ENCODE measurements around the gene RNF151. TPM values are rescaled to one million over a fixed set of nuclear protein-coding genes. Genes with fewer than 3 reads are reported as not detected.

The RNF151 gene
- total RNA-seq, 1 donor from 2014 or later = not detected

DNA sequence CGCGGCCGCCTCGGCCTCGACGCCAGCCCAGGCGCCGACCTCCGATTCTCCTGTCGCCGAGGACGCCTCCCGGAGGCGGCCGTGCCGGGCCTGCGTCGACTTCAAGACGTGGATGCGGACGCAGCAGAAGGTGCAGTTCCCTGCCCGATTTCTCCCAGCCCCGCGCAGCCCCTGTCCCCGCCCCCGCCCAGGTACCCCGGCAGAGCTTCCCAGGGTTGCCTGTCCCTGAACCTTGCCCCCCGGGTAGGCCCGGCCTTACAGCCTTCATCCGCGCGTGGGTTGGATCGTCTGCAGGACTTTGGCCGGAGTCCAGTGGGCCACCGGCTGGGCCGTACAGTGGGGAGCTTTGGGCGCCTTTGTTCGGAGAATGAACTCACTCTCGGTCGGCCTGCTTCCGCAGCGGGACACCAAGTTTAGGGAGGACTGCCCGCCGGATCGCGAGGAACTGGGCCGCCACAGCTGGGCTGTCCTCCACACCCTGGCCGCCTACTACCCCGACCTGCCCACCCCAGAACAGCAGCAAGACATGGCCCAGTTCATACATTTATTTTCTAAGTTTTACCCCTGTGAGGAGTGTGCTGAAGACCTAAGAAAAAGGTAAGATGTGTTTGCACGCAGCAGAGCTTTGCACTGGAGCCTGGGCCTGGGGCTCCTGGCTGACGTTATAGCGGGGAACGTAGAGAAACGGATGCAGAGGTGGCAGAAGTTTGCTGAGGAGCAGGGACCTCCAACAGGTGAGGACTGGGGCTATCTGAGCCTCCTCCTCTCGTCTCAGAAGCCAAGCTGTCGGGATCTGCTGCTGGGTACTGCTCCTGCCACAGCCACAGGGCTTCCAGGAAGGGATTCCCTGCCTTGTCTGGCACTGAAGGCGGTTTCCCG lies 17.9 kb downstream of the RNF151 start:
- Mint-ChIP-seq H3K4me3 (ENCODE audit: unreplicated experiment) (peak overlapping the region; percentile 89), H3K4me1 (ENCODE audit: unreplicated experiment) (peaks cover 14% of the 10 kb centered on the region), H3K27me3 (ENCODE audit: unreplicated experiment) (peaks cover 40% of the 10 kb centered on the region), H3K27ac (ENCODE audit: unreplicated experiment) (peak overlapping the region; percentile 67), H3K9me3 (ENCODE audit: unreplicated experiment) (no peaks in the 10 kb centered on the region), H3K36me3 (ENCODE audit: low read depth, unreplicated experiment) (peaks cover 5% of the 10 kb centered on the region)
- TF ChIP-seq, protein P1, sequence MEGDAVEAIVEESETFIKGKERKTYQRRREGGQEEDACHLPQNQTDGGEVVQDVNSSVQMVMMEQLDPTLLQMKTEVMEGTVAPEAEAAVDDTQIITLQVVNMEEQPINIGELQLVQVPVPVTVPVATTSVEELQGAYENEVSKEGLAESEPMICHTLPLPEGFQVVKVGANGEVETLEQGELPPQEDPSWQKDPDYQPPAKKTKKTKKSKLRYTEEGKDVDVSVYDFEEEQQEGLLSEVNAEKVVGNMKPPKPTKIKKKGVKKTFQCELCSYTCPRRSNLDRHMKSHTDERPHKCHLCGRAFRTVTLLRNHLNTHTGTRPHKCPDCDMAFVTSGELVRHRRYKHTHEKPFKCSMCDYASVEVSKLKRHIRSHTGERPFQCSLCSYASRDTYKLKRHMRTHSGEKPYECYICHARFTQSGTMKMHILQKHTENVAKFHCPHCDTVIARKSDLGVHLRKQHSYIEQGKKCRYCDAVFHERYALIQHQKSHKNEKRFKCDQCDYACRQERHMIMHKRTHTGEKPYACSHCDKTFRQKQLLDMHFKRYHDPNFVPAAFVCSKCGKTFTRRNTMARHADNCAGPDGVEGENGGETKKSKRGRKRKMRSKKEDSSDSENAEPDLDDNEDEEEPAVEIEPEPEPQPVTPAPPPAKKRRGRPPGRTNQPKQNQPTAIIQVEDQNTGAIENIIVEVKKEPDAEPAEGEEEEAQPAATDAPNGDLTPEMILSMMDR (IDR thresholded peaks at IDR 0.05; ENCODE audit: unreplicated experiment) = no peak
- DNase-seq (ENCODE audit: low spot score) = no peak

DNA sequence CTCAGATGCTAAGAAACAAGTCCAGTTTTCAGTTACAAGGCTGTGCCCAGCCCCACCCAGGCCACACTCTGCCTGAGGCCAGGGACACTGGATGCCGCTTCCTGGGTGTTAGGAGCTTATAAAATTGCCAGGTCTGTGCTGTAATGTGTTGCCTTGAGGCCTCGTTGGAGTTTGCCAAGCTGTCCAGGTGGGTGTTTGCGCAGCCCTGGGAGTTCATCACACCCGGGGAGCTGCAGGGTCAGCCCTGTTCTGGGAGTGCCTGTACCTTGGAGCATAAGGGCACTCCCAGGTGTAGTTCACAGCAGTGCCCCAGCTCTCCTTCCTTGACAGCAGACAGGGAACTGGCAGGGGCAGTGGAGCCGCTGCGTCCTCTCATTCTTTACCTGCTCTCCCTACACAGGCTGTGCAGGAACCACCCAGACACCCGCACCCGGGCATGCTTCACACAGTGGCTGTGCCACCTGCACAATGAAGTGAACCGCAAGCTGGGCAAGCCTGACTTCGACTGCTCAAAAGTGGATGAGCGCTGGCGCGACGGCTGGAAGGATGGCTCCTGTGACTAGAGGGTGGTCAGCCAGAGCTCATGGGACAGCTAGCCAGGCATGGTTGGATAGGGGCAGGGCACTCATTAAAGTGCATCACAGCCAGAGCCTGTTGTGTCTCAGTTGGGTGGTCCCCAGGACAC lies 19.0 kb downstream of the RNF151 start:
- H3K27ac Mint-ChIP-seq (ENCODE audit: unreplicated experiment) = no peak overlapping the region
- peak overlapping the region; percentile 89 for H3K4me3 Mint-ChIP-seq (ENCODE audit: unreplicated experiment)
- peaks cover 5% of the 10 kb centered on the region for H3K36me3 Mint-ChIP-seq (ENCODE audit: low read depth, unreplicated experiment)
- TF ChIP-seq, protein P1 (IDR thresholded peaks at IDR 0.05; ENCODE audit: unreplicated experiment) = no peak
- H3K9me3 Mint-ChIP-seq (ENCODE audit: unreplicated experiment) = no peaks in the 10 kb centered on the region
- peaks cover 38% of the 10 kb centered on the region for H3K27me3 Mint-ChIP-seq (ENCODE audit: unreplicated experiment)
- peaks cover 14% of the 10 kb centered on the region for H3K4me1 Mint-ChIP-seq (ENCODE audit: unreplicated experiment)
- no peak for DNase-seq (ENCODE audit: low spot score)

DNA sequence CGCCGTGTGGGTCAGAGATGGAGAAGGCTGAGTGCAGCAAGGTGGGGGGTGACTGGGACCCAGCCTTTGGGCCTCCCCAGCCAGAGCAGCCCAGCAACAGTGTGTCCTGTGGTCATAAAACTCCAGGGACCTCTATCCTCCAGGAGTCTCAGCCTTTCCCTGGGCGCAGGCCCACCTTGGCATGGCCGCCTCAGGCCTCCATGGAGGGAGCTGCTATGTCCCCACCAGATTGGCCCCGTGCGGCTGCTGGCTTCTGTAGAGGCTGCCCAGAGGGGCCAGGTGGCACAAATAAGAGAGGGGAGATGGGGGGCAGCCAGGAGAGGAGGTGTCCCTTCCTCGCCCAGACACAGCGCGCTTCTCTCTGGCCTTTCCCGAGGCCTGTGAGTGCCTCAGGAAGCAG lies 20.5 kb downstream of the RNF151 start:
- Mint-ChIP-seq H3K36me3 (ENCODE audit: low read depth, unreplicated experiment) (peaks cover 5% of the 10 kb centered on the region), H3K27me3 (ENCODE audit: unreplicated experiment) (peaks cover 33% of the 10 kb centered on the region), H3K4me3 (ENCODE audit: unreplicated experiment) (peak overlapping the region; percentile 42), H3K9me3 (ENCODE audit: unreplicated experiment) (no peaks in the 10 kb centered on the region), H3K27ac (ENCODE audit: unreplicated experiment) (no peak overlapping the region), H3K4me1 (ENCODE audit: unreplicated experiment) (peaks cover 13% of the 10 kb centered on the region)
- TF ChIP-seq, protein P1 (IDR thresholded peaks at IDR 0.05; ENCODE audit: unreplicated experiment) = no peak
- DNase-seq (ENCODE audit: low spot score) = no peak

DNA sequence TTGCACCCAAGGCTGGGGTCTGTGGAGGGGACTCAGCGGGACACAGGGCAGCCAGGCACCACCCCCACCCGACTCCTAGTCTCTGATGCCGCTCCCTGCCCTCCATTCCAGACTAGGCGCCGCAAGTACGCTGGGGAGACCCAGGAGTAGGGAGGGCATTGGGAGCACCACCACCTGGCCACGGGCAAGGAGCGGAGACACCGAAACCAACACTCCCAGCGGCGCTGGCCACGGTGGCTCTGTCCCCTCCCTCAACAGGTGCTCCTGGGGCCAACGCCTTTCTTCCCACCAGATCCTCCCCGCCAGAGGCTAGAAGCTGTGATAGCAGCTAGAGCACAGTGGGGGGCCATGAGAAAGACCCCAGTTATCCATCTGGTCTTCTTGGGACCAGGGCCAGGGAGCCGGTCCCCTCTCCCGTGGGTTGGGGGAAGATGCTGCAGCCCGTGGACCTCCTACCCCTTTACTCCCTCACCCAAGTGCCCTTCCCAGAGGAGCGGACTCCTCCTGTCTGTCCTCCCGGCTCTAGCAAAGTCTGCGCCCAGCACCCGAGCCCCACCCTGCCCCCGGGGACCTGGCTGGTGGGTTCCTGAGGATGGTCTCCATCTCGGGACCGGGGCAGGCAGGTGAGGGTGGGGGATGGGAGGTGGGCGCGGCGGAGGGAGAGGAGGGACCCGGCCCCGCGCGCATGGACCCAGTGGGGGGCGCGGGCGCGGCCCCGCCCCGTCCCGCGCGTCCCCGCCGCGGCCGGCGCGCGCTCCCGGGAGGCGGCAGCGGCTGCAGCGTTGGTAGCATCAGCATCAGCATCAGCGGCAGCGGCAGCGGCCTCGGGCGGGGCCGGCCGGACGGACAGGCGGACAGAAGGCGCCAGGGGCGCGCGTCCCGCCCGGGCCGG lies 22.8 kb downstream of the RNF151 start, which contains the start of gene SYNGR3:
Gene SYNGR3, plus strand, starts transcription at position 762 of the 892 bp plus-strand sequence. CDS start 133 bp downstream, outside the sequence.
- Mint-ChIP-seq H3K27me3 (ENCODE audit: unreplicated experiment) (peaks cover 27% of the 10 kb centered on the region), H3K4me1 (ENCODE audit: unreplicated experiment) (peaks cover 7% of the 10 kb centered on the region), H3K9me3 (ENCODE audit: unreplicated experiment) (no peaks in the 10 kb centered on the region), H3K4me3 (ENCODE audit: unreplicated experiment) (peak within 1 kb of the TSS; percentile 48), H3K36me3 (ENCODE audit: low read depth, unreplicated experiment) (peaks cover 5% of the 10 kb centered on the region), H3K27ac (ENCODE audit: unreplicated experiment) (no peak within 1 kb of the TSS)
- TF ChIP-seq, protein P1 (IDR thresholded peaks at IDR 0.05; ENCODE audit: unreplicated experiment) = no peak
- DNase-seq (ENCODE audit: low spot score) = no peak

Data from endothelial cell (in vitro differentiated cells).